HG02943 (cell line): ENCODE data around the gene AP5Z1.
"Not testable (repeated sequence)": the region's sequence is repeated elsewhere in the genome, so short reads cannot be mapped to it uniquely, and the experiment has no call there.

Source experiments
- ATAC-seq: cut with Tn5 transposase; IDR thresholded peaks from one replicate; pipeline ENCODE4 v1.9.1; 2021; ENCODE audit warnings: mild to moderate bottlenecking, low read depth, moderate library complexity; ENCODE audit not compliant: unreplicated experiment

Gene AP5Z1

DNA sequence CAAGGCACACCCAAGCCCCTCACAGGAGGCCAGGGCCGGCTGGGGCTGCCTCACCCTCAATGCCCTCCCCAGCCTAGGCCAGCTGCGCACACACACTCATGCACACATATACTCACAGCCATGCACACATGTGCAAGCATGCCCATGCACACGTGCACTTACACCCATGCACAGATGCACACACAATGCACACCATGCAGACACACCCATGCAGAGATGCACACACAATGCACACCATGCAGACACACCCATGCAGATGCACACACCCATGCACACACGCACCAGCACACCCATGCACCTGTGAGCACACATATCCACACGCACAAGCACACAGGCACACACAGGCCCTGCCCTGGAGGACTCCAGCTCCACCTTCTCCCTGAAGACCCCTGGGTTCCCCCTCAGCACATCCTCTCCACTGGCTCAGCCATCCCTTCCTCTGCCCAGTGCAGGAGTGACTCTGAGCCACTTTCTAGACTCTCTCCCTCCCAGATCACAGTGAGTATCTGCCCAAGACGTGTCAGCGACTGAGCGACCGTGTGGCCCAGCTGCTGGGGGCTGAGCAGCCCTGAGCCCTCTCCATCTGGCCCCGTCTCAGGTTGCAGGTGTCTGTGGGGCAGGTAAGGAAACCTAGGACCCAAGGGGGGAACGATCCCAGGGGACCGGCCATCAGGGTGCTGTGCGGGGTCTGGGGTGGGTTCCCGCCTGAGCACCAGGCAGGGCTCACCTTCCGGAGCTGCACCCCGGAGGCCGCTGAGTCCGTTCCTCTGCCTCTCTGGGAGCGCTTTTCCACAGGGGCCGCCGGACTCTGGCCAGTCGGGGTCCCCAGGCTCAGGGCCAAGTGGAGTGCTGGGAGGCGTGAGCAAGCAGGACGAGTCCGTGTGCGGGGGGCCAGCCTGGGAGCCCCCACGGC is 25.8 kb downstream of the AP5Z1 start:
- no peak for ATAC-seq

DNA sequence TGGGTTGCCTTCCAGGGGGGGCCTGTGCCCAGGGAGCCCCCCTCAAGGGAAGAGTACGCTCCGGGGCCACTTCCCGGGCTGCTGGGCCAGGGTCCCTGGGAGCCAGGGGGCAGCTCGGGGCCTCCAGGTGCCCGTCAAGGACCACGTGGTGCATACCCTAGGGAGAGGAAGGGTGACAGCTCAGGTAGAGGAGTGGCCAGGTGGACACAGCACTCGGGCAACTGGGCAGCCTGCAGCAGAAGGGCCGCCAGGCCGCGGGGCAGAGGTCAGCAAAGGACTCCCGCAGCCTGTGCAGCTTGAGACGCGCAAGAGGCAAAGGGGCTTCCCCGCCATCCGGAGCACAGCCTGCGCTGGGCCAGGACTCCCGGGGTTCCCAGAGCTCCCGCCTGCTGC is 26.4 kb downstream of the AP5Z1 start:
- ATAC-seq, result no peak

DNA sequence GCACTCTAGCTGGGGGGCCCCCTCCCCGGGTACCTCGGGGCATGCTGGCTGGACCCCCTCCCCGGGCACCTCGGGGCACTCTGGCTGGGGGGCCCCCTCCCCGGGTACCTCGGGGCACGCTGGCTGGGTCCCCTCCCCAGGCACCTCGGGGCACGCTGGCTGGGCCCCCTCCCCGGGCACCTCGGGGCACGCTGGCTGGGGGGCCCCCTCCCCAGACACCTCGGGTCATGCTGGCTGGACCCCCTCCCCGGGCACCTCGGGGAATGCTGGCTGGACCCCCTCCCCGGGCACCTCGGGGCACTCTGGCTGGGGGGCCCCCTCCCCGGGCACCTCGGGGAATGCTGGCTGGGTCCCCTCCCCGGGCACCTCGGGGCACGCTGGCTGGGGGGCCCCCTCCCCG is 27.2 kb downstream of the AP5Z1 start:
- ATAC-seq, result not testable (repeated sequence)

DNA sequence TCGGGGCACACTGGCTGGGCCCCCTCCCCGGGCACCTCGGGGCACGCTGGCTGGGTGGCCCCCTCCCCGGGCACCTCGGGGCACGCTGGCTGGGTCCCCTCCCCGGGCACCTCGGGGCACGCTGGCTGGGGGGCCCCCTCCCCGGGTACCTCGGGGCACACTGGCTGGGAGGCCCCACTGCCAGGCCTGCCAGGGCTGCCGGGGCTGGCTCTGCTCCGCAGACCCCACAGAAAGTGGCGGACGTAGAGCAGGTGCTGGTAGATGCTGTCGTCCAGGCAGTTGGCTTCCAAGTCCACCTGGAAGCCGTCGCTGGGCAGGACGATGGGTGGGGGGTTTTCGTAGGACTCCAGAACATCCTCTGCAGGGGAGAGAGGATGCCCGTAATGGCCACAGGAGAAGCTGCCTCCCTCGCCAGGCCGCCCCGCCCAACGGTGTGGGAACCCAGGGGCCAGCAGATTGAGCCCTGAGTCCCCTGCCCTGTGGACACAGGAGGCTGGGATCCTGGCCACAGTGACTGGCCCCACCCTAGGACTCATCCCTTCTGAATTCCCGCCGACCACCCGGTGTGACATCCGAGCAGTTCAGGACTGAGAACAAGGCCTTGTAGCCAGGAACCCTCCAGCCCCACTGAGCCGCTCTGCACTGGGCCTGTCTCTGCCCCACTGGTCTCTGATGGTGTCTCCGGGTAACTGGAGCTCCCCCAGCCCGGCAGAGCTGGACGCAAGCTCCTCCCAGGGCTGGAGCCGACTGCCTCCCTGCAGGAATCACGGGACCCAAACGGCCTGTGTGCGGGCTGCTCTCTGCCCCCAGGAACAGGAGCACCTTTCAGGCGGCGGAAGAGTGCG is 28.2 kb downstream of the AP5Z1 start:
- no peak for ATAC-seq

DNA sequence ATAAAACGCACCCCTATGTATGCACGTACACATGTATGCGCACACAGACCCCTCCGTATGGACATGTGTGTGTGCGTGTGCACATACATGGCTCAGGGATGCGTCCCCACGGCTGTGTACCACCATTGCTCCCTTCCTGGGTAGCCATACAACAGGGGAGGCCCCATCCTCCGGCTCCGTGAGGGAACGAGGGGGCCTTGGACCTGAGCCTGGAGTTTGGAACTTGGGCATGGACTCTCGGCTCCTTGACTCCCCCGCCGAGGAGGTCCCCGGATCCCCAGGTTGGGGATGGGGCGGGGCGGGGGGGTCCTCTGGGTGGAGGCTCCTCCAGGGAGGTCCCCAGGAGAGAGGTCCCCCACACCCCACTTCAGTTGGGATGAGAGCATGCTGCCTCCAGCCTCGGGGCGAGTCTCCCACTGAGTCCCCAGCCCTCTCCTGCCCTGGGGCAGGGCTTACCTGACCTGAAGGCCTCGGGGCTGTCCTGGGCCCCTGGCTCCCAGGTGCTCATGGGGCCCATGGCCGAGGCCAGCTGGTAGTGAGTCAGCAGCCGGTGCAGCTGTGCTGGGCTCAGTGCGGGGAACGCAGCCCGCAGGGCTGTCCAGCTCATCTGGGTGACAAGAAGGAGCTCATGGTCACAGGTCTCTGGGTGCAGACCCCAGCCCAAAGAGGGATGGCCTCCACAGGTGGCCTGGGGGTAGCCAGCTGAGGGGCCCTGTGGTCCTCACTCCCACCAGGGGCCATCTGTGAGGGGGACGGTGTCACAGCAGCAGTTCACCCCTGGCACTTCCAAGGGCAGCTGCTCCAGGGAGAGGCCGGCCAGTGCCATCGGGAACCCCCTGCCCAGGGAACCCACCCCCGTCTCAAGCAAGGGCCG is 29.9 kb downstream of the AP5Z1 start:
- no peak for ATAC-seq

DNA sequence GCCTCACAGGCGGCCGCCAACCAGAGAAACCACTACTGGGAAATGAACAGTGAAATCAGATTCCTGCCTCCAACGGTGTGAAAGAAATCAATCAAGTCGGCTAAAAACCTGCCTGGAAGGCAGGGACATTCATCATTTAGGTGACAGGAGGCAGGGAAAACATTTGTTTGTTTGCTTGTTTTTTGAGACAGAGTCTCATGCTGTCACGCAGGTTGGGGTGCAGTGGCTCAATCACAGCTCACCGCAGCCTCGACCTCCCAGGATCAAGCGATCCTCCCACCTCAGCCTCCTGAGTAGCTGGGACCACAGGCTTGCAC is 30.5 kb downstream of the AP5Z1 start:
- no peak for ATAC-seq

DNA sequence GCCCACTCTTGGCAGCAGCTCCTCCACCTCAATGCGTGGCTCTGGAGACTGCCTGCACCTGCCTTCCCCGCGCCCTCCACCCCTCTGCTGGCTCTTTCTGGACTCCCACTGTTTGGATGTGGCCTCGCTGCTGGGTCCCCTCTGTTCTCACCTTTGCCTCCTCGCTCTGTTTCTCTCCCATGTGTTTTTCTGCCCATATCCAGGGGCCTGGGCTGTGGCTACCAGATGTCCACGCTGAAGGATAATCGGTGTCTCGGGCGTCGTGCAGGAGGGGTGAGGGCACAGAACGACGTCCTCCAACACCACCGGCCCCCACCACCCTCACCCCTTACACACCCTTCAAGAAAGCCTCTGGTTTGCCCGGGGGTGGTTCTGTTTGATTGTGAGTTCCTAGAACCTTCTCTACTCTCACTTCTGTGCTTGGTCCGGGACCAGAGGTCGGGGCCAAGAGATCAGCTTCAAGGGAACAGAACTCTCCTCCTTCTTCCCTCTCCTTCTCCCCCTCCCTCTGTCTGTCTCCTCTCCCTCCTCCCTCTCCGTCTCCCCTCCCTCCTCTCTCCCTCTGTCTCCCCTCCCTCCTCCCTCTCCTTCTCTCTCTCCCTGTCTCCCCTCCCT is 31.7 kb downstream of the AP5Z1 start:
- ATAC-seq, result no peak

DNA sequence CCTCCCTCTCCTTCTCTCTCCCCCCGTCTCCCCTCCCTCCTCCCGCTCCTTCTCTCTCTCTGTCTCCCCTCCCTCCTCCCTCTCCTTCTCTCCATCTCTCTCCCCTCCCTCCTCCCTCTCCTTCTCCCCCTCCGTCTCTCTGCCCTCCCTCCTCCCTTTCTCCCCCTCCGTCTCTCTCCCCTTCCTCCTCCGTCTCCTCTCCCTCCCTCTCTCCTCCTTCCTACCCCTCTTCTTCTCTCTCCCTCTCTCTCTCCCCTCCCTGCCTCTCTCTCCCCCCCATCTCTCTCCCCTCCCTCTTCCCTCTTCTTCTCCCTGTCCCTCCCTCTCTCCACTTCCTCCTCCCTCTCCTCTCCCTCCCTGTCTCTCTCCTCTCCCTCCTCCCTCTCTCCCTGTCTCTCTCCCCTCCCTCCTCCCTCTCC is 32.2 kb downstream of the AP5Z1 start:
- ATAC-seq, result no peak

DNA sequence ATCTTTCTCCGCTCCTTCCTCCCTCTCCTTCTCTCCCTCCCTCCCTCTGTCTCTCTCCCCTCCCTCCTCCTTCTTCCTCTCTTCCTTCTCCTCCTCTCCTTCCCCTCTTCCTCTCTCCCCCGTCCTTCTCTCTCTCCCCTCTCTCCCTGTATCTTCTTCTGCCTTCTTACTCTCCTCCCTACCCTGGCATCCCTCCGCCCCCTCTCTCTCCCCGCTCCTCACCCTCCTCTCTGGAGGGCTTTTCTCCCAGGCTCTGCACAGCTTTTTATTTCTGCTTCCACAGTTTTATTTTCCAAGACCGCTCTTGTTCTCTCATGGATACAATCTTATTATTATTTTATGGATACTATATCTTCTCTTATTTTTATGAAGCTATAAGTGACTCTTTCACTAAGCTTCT is 32.6 kb downstream of the AP5Z1 start:
- ATAC-seq, result no peak

DNA sequence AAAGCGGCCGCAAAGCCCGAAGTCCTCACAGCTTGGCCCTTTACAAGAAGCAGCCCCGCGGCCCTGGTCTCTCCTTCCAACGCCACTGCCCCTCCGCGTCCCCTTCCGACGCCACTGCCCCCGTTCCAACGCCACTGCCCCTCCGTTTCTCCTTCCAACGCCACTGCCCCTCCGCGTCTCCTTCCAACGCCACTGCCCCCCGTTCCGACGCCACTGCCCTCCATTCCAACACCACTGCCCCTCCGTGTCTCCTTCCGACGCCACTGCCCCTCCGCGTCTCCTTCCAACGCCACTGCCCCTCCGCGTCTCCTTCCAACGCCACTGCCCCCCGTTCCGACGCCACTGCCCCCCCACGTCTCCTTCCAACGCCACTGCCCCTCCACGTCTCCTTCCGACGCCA is 33.1 kb downstream of the AP5Z1 start:
- ATAC-seq, result no peak

DNA sequence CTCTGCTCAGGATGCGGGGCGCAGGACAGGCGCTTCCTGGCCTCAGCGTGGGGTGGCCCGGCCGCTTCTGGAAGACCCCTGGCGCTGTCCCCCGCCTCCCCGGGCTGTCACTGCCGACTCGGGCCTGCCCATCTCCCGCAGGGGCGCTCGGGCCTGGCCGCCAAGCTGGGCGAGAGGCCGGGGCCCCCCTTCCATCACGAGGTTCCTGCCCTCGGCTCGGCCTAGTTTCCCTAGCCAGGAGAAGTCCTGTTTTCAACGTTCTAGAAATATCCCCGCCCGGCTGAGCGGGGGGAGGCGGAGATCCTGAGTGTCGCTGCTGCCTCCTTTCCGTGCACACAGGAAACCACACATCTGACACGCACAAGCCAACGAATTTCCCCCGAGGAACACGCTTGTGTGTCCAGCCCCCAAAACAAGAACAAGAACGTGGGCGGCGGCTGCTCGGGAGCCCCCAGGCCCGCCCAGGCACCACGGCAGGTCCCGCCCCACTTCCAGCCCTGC is 33.7 kb downstream of the AP5Z1 start:
- ATAC-seq, result no peak

DNA sequence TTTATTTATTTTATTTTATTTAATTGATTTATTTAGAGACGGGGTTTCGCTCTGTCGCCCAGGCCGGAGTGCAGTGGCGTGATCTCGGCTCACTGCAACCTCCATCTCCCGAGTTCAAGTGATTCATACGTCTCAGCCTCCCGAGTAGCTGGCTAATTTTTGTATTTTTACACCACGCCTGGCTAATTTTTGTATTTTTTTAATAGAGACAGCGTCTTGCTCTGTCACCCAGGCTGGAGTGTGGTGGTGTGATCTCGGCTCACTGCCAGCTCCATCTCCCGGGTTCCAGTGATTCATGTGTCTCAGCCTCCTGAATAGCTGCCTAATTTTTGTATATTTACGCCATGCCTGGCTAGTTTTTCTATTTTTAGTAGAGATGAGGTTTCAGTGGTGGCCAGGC is 34.2 kb downstream of the AP5Z1 start:
- no peak for ATAC-seq

DNA sequence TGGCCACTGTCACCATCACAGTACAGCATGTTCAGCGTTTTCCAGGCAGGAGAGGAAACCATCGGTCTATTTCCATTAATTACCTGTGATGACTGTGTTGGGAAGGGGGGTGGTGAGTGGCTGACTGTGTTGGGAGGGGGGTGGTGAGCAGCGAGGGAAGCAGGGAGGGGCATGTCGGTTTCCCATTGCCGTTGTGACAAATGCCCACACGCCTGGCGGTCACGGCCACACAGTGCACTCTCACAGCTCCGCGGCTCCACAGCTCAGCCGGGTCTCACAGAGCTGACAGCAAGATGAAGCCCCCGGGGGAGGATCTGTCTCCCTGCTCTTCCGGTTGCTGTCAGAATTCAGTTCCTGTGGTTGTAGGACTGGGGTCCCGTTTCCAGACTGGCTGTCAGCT is 39.0 kb downstream of the AP5Z1 start:
- no peak for ATAC-seq

DNA sequence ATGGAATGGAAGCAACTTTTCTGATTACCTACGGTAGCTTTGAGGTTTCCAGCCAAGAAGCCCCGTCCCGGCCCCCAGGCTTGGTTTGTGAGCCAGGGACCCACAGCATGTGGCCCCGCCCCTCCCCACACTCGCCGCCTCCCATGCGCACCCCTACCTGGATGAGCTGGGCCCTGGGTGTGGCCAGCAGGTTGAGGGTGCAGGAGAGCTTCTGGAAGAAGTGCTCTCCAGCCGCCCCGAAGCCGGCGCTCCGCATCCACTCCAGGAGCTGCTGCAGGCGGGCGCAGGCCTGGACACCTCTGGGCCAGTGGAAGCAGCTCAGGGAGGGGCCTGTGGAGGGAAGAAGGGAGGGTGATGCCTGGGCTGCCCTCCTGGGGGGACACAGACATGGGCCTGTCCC is 39.7 kb downstream of the AP5Z1 start:
- ATAC-seq, result no peak

DNA sequence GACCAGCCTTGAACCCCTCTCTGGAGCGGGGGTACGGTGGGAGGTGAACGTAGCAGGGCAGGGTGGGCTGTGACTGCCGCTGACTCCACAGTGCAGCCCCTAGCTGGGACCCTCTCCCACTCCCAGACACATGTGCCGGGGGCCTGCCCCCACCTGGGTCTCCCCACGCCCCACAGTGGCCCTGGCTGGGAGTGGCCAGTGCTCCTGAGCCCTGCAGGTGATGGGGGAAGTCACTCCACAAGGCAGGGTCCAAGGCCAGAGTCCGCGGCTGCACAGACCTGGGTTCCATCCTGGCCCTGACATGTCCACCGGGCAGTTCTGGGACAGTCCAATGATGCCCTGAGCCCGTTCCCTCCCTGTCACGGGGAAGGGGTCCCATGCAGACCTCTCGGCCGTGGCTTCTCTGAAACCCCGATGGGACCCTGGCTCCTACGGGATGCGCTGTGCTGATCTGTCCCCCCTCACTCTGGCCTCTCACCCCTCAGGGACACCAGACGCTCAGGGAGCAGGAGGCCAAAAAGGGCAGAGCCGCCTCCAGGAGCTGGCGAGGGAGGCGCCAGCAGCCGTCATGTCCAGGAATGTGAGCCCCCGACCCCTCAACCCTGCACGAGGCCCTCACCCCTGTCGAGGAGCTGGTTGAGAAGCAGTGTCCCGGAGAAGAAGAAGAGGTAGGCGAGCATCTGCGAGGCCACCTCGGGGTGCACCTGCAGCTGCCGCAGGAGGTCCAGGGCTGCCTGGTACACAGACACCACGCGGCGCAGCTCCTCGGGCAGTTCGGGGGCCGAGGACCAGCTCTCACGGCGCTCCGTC is 40.4 kb downstream of the AP5Z1 start:
- ATAC-seq, result no peak

DNA sequence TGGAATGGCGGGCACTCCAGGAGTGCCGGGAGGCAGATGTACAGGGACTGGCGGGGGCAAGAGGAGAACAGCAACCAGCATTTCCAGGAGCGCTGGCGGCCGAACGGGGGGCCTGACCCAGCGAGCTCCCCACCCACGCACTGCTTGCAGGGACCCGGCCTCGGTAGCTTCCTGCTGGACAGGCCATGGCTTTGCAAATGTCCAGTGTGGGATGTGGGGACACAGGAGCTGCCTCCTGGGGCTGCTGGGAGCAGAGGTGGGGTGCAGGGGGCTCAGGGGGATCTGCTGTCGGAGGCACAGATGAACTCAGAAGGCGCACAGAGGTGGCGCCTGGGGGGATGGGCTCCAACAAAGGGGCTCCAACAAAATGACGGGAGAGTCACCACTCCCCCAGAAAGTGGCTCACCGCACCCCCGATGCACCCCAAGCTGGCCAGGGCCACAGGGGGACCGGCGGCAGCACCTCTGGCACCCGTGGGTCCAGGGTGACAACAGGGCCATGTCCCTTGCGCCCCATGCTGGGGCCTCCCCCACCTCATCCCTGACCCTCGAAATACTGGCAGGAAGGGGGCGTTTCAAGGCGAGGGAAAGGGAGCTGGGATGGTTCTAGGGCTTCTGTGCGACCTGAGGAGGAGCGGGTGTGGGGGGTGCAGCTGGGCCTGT is 41.1 kb downstream of the AP5Z1 start:
- ATAC-seq, result no peak

DNA sequence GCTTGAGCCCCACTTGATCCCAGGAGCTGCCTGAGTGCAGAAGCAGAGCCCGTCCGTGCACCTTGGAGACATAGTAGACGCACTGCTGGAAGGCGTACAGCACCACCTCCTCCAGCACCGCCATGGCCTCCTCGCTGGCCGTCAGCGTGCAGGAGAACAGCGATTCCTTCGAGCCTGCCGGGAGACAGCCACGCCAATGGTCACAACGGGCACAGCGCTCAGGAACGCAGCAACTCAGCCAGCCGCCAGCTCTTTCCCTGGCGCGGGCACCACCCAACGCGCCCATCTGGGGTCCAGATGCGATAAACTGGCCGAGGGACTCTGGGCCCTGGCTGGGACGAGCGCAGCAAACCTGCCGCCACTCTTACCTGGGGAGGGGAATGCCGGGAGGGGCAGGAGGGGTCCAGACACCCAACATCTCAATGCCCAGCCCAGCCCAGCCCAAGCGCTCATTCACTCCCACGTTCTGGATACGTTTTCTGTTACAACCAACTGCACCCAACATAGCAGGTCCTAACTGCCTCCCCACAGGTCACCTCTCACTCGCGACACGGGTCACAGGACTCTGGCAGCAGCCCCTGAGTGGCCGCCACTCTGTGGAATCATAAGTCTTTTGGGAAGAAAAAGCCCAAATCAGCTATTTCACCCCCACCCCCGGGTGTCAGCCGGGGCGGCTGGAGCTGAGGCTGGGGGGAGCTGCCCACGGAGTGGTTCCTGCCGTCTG is 41.9 kb downstream of the AP5Z1 start:
- no peak for ATAC-seq
